Mucosa of stomach (tissue), 1 donor: ENCODE measurements around the gene RBL2.
"Not testable (repeated sequence)": the region's sequence is repeated elsewhere in the genome, so short reads cannot be mapped to it uniquely, and the experiment has no call there.

ENCODE experiments used
- H3K27me3 ChIP-seq: one replicate; pipeline ENCODE4 v1.7.0; 2013; ENCODE audit warnings: mild to moderate bottlenecking, low read length; ENCODE audit not compliant: control insufficient read depth, insufficient read depth
- H3K36me3 ChIP-seq: one replicate; pipeline ENCODE4 v1.7.0; 2013; ENCODE audit warnings: low read length; ENCODE audit not compliant: control insufficient read depth, insufficient read depth
- H3K4me1 ChIP-seq: one replicate; pipeline ENCODE4 v1.7.0; 2013; ENCODE audit warnings: mild to moderate bottlenecking, low read length; ENCODE audit not compliant: control insufficient read depth, insufficient read depth
- H3K4me3 ChIP-seq: one replicate; pipeline ENCODE4 v1.7.0; 2013; ENCODE audit warnings: low read length
- H3K9ac ChIP-seq: one replicate; pipeline ENCODE4 v1.7.0; 2013; ENCODE audit warnings: mild to moderate bottlenecking, low read length, moderate library complexity
- H3K9me3 ChIP-seq: one replicate; pipeline ENCODE4 v1.7.0; 2013; ENCODE audit warnings: mild to moderate bottlenecking, low read length, moderate library complexity; ENCODE audit not compliant: control insufficient read depth
- donor health status: Pancreatic carcinoma.

The RBL2 gene

GRCh38 chr16:53530046-53530445 is 95.8 kb downstream of the RBL2 start:
- H3K27me3 ChIP-seq, result no peaks in the 10 kb centered on the region
- H3K9me3 ChIP-seq, result no peaks in the 10 kb centered on the region
- no peak overlapping the region for H3K9ac ChIP-seq
- peaks cover 7% of the 10 kb centered on the region for H3K4me1 ChIP-seq
- no peaks in the 10 kb centered on the region for H3K36me3 ChIP-seq
- H3K4me3 ChIP-seq, result no peak overlapping the region

GRCh38 chr16:53530741-53531140 is 96.5 kb downstream of the RBL2 start:
- Histone ChIP-seq H3K9ac (no peak overlapping the region), H3K4me3 (no peak overlapping the region), H3K9me3 (no peaks in the 10 kb centered on the region), H3K27me3 (no peaks in the 10 kb centered on the region), H3K4me1 (peaks cover 7% of the 10 kb centered on the region), H3K36me3 (no peaks in the 10 kb centered on the region)

- H3K4me3 ChIP-seq, result no peak overlapping the region
- no peaks in the 10 kb centered on the region for H3K9me3 ChIP-seq
- peaks cover 7% of the 10 kb centered on the region for H3K4me1 ChIP-seq
- no peaks in the 10 kb centered on the region for H3K27me3 ChIP-seq
- H3K36me3 ChIP-seq, result no peaks in the 10 kb centered on the region
- H3K9ac ChIP-seq, result no peak overlapping the region
Measured at GRCh38 chr16:53534206-53534605, 99.9 kb downstream of the RBL2 start.

- no peak overlapping the region for H3K9ac ChIP-seq
- no peak overlapping the region for H3K4me3 ChIP-seq
- no peaks in the 10 kb centered on the region for H3K4me1 ChIP-seq
- no peaks in the 10 kb centered on the region for H3K36me3 ChIP-seq
- H3K27me3 ChIP-seq, result peaks cover 8% of the 10 kb centered on the region
- H3K9me3 ChIP-seq, result no peaks in the 10 kb centered on the region
Measured at GRCh38 chr16:53537626-53538025, 103.4 kb downstream of the RBL2 start.

- not testable (repeated sequence) for H3K9ac ChIP-seq, H3K4me1 ChIP-seq, H3K9me3 ChIP-seq, H3K4me3 ChIP-seq, H3K36me3 ChIP-seq, H3K27me3 ChIP-seq
Measured at GRCh38 chr16:53539346-53539745, 105.1 kb downstream of the RBL2 start.

- H3K9me3 ChIP-seq, H3K4me3 ChIP-seq, H3K4me1 ChIP-seq, H3K36me3 ChIP-seq, H3K27me3 ChIP-seq, H3K9ac ChIP-seq: not testable (repeated sequence)
Measured at GRCh38 chr16:53539759-53540718, 105.8 kb downstream of the RBL2 start.
